Mesothelial cell of epicardium (in vitro differentiated cells): ENCODE results near the gene PTPRU. TPM values are rescaled to one million over a fixed set of nuclear protein-coding genes. Genes with fewer than 3 reads are reported as not detected.

ENCODE experiments used
- DNase-seq, 2 experiments: peaks; one replicate each; pipeline ENCODE4 v3.0.0; 2021; ENCODE audit warnings: low spot score in 2 of 2; ENCODE audit not compliant: unreplicated experiment in 2 of 2
- H3K27ac Mint-ChIP-seq: 2 replicates; pipeline ENCODE4 v1.8.0; 2021; ENCODE audit warnings: mixed read lengths
- H3K27me3 Mint-ChIP-seq: 2 replicates; pipeline ENCODE4 v1.8.0; 2021; ENCODE audit warnings: low read depth, mixed read lengths
- H3K36me3 Mint-ChIP-seq: 2 replicates; pipeline ENCODE4 v1.8.0; 2021; ENCODE audit warnings: mixed read lengths
- H3K4me1 Mint-ChIP-seq: 2 replicates; pipeline ENCODE4 v1.8.0; 2021; ENCODE audit warnings: mixed read lengths
- H3K4me3 Mint-ChIP-seq: 2 replicates; pipeline ENCODE4 v1.8.0; 2021; ENCODE audit warnings: mild to moderate bottlenecking, moderate library complexity, mixed read lengths
- H3K9me3 Mint-ChIP-seq: 2 replicates; pipeline ENCODE4 v1.8.0; 2021; ENCODE audit warnings: mixed read lengths
- total RNA-seq: library from RNA; stranded (reverse); gene quantifications from 3 replicates; pipeline ENCODE4 v1.2.1, GENCODE V29; 2021
- TF ChIP-seq, protein P1 (sequence below): fragments of 200-600 bp; sonication (generic); IDR thresholded peaks from one replicate; pipeline ENCODE4 v1.5.0; 2021; ENCODE audit warnings: antibody characterized with exemption; ENCODE audit not compliant: unreplicated experiment

Gene PTPRU
- total RNA-seq, 1 donor from 2014 or later = 151 TPM

DNA sequence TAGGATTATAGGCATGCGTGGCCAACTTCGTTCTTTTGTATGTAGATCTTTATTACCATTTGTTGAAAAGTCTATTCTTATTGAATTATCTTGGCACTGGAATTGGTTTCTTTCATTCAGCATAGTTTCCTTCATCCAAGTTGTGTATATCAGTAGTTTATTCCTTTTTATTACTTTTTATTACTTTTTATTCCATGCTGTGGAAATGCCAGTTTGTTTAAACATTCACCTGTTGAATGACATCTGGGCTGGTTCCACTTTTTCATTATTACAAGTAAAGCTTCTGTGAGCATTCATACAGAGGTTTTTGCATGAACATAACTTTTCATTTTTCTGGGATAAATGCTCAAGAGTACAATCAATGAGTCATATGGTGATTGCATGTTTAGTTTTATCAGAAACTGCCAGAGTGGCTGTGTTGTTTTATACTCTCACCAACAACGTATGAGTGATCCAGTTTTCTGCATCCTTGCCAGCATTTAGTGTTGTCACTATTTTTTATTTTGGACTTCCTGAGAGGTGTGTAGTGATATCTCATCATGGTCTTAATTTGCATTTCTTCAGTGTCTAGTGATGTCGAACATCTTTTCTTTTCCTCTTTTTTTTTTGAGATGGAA lies 28.6 kb downstream of the PTPRU start:
- H3K4me1 Mint-ChIP-seq = peaks cover 36% of the 10 kb centered on the region
- H3K9me3 Mint-ChIP-seq = peaks cover 4% of the 10 kb centered on the region
- TF ChIP-seq, protein P1, sequence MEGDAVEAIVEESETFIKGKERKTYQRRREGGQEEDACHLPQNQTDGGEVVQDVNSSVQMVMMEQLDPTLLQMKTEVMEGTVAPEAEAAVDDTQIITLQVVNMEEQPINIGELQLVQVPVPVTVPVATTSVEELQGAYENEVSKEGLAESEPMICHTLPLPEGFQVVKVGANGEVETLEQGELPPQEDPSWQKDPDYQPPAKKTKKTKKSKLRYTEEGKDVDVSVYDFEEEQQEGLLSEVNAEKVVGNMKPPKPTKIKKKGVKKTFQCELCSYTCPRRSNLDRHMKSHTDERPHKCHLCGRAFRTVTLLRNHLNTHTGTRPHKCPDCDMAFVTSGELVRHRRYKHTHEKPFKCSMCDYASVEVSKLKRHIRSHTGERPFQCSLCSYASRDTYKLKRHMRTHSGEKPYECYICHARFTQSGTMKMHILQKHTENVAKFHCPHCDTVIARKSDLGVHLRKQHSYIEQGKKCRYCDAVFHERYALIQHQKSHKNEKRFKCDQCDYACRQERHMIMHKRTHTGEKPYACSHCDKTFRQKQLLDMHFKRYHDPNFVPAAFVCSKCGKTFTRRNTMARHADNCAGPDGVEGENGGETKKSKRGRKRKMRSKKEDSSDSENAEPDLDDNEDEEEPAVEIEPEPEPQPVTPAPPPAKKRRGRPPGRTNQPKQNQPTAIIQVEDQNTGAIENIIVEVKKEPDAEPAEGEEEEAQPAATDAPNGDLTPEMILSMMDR = no peak
- DNase-seq = no peak
- H3K36me3 Mint-ChIP-seq = peaks cover 25% of the 10 kb centered on the region
- H3K27me3 Mint-ChIP-seq = no peaks in the 10 kb centered on the region
- no peak overlapping the region for H3K4me3 Mint-ChIP-seq
- no peak overlapping the region for H3K27ac Mint-ChIP-seq

DNA sequence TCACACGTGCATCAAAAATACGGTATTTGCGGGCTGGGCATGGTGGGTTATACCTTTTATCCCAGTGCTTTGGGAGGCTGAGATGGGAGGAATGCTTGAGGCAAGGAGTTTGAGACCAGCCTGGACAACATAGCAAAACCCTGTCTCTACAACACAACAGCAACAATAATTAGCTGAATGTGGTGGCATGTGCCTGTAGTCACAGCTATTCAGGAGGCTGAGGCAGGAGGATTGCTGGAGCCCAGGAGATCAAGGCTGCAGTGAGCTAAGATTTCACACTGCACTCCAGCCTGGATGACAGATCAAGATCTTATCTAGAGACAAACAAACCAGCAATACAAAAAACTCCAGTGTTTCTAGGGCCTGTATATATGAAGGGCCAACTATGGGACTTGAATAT lies 30.6 kb downstream of the PTPRU start:
- peaks cover 4% of the 10 kb centered on the region for H3K9me3 Mint-ChIP-seq
- no peak for DNase-seq
- H3K36me3 Mint-ChIP-seq = peaks cover 27% of the 10 kb centered on the region
- TF ChIP-seq, protein P1 = no peak
- H3K4me1 Mint-ChIP-seq = peaks cover 32% of the 10 kb centered on the region
- H3K27ac Mint-ChIP-seq = peak overlapping the region; percentile 83
- no peaks in the 10 kb centered on the region for H3K27me3 Mint-ChIP-seq
- no peak overlapping the region for H3K4me3 Mint-ChIP-seq

DNA sequence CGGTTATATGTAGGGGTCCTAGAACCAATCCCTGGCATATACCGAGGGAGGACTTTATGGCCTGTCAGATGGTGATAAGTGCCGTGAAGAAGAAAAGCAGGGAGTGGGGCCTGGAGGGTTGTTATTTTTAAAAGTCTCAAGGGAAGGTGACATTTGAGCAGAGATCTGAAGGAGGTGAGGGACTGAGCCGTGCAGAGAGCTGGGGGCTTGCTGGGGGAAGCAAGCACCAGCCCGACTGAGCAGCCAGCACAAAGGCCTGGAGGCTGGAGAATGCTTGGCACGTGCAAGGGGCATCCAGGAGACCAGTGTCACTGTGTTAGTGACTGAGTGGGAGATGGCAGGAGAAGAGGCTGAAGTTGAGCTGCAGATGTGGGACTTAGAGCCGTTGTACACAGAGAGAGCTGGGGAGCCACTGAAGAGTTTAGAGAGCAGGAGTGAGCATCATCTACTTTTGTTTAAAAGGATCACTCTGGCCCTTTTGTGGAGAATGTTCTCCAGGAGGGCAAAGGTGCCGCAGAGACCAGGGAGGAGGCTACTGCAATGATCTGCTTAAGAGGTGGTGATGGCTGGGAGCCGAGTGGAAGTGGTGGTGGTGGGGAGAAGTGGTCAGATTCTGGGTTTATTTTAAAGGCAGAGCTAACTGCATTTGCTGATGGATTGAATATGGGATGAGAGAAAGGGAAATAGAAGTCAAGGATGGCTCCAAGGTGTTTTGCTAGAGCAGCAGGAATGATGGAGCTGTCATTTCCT lies 31.2 kb downstream of the PTPRU start:
- H3K4me3 Mint-ChIP-seq = no peak overlapping the region
- DNase-seq = no peak

DNA sequence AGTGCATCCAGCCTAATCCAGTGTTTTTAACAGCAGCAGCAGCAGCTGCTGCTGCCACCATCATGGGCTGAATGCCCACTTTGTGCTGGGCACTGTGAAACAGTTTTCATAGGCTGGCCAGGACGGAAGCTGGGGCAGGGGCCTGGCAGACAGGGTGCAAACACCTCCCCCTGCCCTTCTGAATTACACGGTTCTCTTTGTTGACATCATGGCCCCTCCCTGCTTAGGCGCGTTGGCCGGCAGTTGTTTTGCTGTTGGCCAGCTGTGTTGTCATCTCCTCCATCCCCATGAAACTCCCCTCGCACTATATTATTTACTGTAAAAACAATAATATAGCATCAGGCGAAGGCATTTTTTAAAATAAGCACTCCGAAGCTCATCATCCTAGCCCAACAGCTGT lies 33.1 kb downstream of the PTPRU start:
- TF ChIP-seq, protein P1 = no peak
- Mint-ChIP-seq H3K27ac (peak overlapping the region; percentile 79), H3K4me3 (no peak overlapping the region), H3K9me3 (peaks cover 4% of the 10 kb centered on the region), H3K27me3 (no peaks in the 10 kb centered on the region), H3K4me1 (peaks cover 38% of the 10 kb centered on the region), H3K36me3 (peaks cover 19% of the 10 kb centered on the region)
- no peak for DNase-seq

More for the DNA sequence above, 31.2 kb downstream of the PTPRU start:
- no peaks in the 10 kb centered on the region for H3K27me3 Mint-ChIP-seq
- peaks cover 26% of the 10 kb centered on the region for H3K36me3 Mint-ChIP-seq
- peaks cover 4% of the 10 kb centered on the region for H3K9me3 Mint-ChIP-seq
- peak overlapping the region; percentile 83 for H3K27ac Mint-ChIP-seq
- H3K4me1 Mint-ChIP-seq = peaks cover 34% of the 10 kb centered on the region
- TF ChIP-seq, protein P1 = no peak

DNA sequence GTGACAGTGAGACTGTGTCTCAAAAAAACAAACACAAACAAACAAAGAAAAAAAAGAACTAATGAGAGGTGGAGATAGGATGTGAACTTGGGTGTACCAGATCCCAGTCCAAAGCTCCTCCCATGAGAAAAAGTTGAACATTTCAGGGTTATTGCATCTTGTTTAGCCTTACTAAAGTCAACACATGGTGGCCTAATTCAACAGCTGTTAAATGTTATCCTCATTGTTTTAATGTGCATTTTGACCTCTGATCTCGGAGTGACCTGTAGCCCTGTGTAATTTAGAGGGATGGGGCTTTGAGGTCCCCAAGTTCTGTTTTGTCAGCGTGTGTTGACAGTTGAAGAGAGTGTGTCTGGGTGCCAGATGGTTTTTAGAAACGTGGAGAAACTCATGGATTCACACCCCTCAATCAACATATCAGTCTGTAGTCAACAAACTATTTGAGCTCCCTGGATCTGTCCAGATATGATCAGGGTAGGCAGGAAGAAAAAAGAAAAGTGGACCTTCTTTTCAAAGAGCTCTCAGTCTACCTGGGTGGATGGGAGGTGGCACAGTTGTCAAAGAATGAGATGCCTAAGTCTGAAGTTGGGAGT lies 34.7 kb downstream of the PTPRU start:
- TF ChIP-seq, protein P1 = no peak
- H3K27ac Mint-ChIP-seq = peak overlapping the region; percentile 98
- H3K27me3 Mint-ChIP-seq = no peaks in the 10 kb centered on the region
- H3K9me3 Mint-ChIP-seq = no peaks in the 10 kb centered on the region
- peaks cover 14% of the 10 kb centered on the region for H3K36me3 Mint-ChIP-seq
- H3K4me3 Mint-ChIP-seq = no peak overlapping the region
- DNase-seq = no peak
- peaks cover 38% of the 10 kb centered on the region for H3K4me1 Mint-ChIP-seq
